ENCODE measurements around the gene ZNF382. TPM values are rescaled to one million over a fixed set of nuclear protein-coding genes. Genes with fewer than 3 reads are reported as not detected.

The ZNF382 gene
- total RNA-seq, 1 experiment from 2014 or later, result 0.21 TPM

DNA sequence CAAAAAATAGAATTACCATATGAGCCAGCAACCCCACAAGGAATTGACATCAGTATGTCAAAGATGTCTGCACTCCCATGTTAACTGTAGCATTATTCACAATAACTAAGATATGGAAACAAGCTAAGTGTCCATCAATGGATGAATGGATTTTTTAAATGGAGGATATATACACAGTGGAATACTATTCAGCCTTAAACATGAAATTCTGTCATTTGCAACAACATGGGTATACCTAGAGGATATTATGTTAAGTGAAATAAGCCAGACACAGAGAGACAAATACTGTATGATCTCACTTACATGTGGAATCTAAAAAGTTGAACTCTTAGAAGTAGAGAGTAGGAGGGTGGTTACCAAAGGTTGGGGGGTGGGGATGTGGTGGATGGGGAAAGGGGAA, 74.3 kb downstream of the ZNF382 start:
- DNase-seq (ENCODE audit: low spot score), result no peak

Other genes starting within 250 kb of the ZNF382 start
- gene ZFP14, start 226.1 kb upstream of the ZNF382 start, total RNA-seq (2014; rRNA removed; shearing (Covaris generic)), result 1.5 and 2.2 TPM in 2 replicates
- 0.88 and 3.7 TPM in 2 replicates for gene ZFP82, start 186.7 kb upstream of the ZNF382 start, total RNA-seq (2014; rRNA removed; shearing (Covaris generic))
- 7.3 and 11.9 TPM in 2 replicates for gene ZNF566, start 115.8 kb upstream of the ZNF382 start, total RNA-seq (2014; rRNA removed; shearing (Covaris generic))
- 9.3 and 13.2 TPM in 2 replicates for gene ZNF260, start 77.0 kb upstream of the ZNF382 start, total RNA-seq (2014; rRNA removed; shearing (Covaris generic))
- gene ZNF529, start 32.0 kb upstream of the ZNF382 start, total RNA-seq (2014; rRNA removed; shearing (Covaris generic)), result 2.7 and 3.7 TPM in 2 replicates
- gene ZNF461, start 61.5 kb downstream of the ZNF382 start, total RNA-seq (2014; rRNA removed; shearing (Covaris generic)), result 6.7 and 10.1 TPM in 2 replicates
- 5.5 and 8.1 TPM in 2 replicates for gene ZNF567, start 82.3 kb downstream of the ZNF382 start, total RNA-seq (2014; rRNA removed; shearing (Covaris generic))
- gene ZNF850, start 167.5 kb downstream of the ZNF382 start, total RNA-seq (2014; rRNA removed; shearing (Covaris generic)), result 6.3 and 7.0 TPM in 2 replicates
- gene ZNF790, start 233.1 kb downstream of the ZNF382 start, total RNA-seq (2014; rRNA removed; shearing (Covaris generic)), result 0.27 and 1.2 TPM in 2 replicates
- 0.08 and 0.64 TPM in 2 replicates for gene ZNF345, start 245.6 kb downstream of the ZNF382 start, total RNA-seq (2014; rRNA removed; shearing (Covaris generic))

Measured in H4 (cell line).